GM23338 (cell line): Measurements from ENCODE around the gene NUTM1. TPM values are rescaled to one million over a fixed set of nuclear protein-coding genes. Genes with fewer than 3 reads are reported as not detected.
A peak's percentile ranks its signal among the peaks of the same experiment; 100 is the strongest.

Experiments used
- ATAC-seq: fragments of 200-7000 bp; cut with Tn5 transposase; 3 replicates; pipeline ENCODE4 v1.9.1; 2020
- DNase-seq: peaks from one replicate; pipeline ENCODE4 v3.0.0-alpha.2; 2015; ENCODE audit warnings: low spot score
- H2AFZ ChIP-seq: fragments of 200-600 bp; sonication (generic); 2 replicates; pipeline ENCODE4 v1.8.0; 2016; ENCODE audit warnings: antibody characterized with exemption, mild to moderate bottlenecking, moderate library complexity
- H3F3A ChIP-seq: fragments of 200-600 bp; sonication (generic); replicated peaks from 2 replicates; pipeline ENCODE4 v1.8.0; 2017; ENCODE audit warnings: antibody characterized with exemption, mixed run types, low read depth
- H3K27ac ChIP-seq: fragments of 200-600 bp; sonication (generic); 2 replicates; pipeline ENCODE4 v1.6.1; 2016; ENCODE audit warnings: low read depth
- H3K27me3 ChIP-seq: fragments of 200-600 bp; sonication (generic); 2 replicates; pipeline ENCODE4 v1.8.0; 2016; ENCODE audit warnings: mild to moderate bottlenecking, mixed run types, moderate library complexity; ENCODE audit not compliant: insufficient read depth
- H3K36me3 ChIP-seq: fragments of 200-600 bp; sonication (generic); 2 replicates; pipeline ENCODE4 v1.8.0; 2016; ENCODE audit warnings: mild to moderate bottlenecking; ENCODE audit not compliant: insufficient read depth
- H3K4me1 ChIP-seq: fragments of 200-600 bp; sonication (generic); 2 replicates; pipeline ENCODE4 v1.8.0; 2016; ENCODE audit warnings: mild to moderate bottlenecking, moderate library complexity; ENCODE audit not compliant: insufficient read depth
- H3K4me2 ChIP-seq: fragments of 200-600 bp; sonication (generic); 2 replicates; pipeline ENCODE4 v1.7.1; 2017; ENCODE audit warnings: mixed run types
- H3K4me3 ChIP-seq: fragments of 200-600 bp; sonication (generic); 2 replicates; pipeline ENCODE4 v1.6.1; 2016; ENCODE audit warnings: mixed run types
- H3K79me2 ChIP-seq: fragments of 200-600 bp; sonication (generic); replicated peaks from 2 replicates; pipeline ENCODE4 v1.8.0; 2017; ENCODE audit warnings: mild to moderate bottlenecking; ENCODE audit not compliant: insufficient read depth
- H3K9me2 ChIP-seq: fragments of 200-600 bp; sonication (generic); 2 replicates; pipeline ENCODE4 v1.8.0; 2017; ENCODE audit not compliant: insufficient read depth
- H4K20me1 ChIP-seq: fragments of 200-600 bp; sonication (generic); replicated peaks from 2 replicates; pipeline ENCODE4 v1.8.0; 2017; ENCODE audit warnings: mild to moderate bottlenecking; ENCODE audit not compliant: insufficient read depth
- H3K27ac Mint-ChIP-seq: 2 replicates; pipeline ENCODE4 v1.8.0; 2020; ENCODE audit warnings: inconsistent platforms, mild to moderate bottlenecking, moderate library complexity, mixed read lengths
- H3K27me3 Mint-ChIP-seq: 3 replicates; pipeline ENCODE4 v1.8.0; 2022; ENCODE audit warnings: low read depth, mild to moderate bottlenecking, moderate library complexity, mixed read lengths, inconsistent platforms; ENCODE audit not compliant: insufficient read depth, poor library complexity
- H3K36me3 Mint-ChIP-seq: 3 replicates; pipeline ENCODE4 v1.8.0; 2021; ENCODE audit warnings: low read depth, mild to moderate bottlenecking, inconsistent platforms, moderate library complexity, mixed read lengths
- H3K4me1 Mint-ChIP-seq: 3 replicates; pipeline ENCODE4 v1.8.0; 2020; ENCODE audit warnings: mild to moderate bottlenecking, inconsistent platforms, mixed read lengths
- H3K4me3 Mint-ChIP-seq: 3 replicates; pipeline ENCODE4 v1.8.0; 2021; ENCODE audit warnings: moderate library complexity, mild to moderate bottlenecking, inconsistent platforms, mixed read lengths
- H3K9me3 Mint-ChIP-seq: 3 replicates; pipeline ENCODE4 v1.8.0; 2020; ENCODE audit warnings: moderate library complexity, mild to moderate bottlenecking, inconsistent platforms, mixed read lengths
- CREB1 ChIP-seq: fragments of 250-450 bp; sonication (Bioruptor Pico); IDR thresholded peaks from 2 replicates; pipeline ENCODE4 v1.5.0; 2020; ENCODE audit warnings: low read depth, mild to moderate bottlenecking, moderate library complexity
- CTCF ChIP-seq, 2 experiments: fragments of 200-600 bp in 1 of 2; sonication (generic) in 1 of 2; conservative IDR thresholded peaks; 2 replicates each; pipeline versions ENCODE4 v1.5.1 to v1.6.1; 2016 to 2017; ENCODE audit warnings: antibody characterized with exemption in 2 of 2, low read depth in 2 of 2, mild to moderate bottlenecking in 2 of 2, moderate library complexity in 1 of 2
- ETS1 ChIP-seq: IDR thresholded peaks from 2 replicates; pipeline ENCODE4 v1.6.1; 2016; ENCODE audit warnings: antibody characterized with exemption
- EZH2 ChIP-seq: fragments of 200-600 bp; sonication (generic); IDR thresholded peaks from one replicate; pipeline ENCODE4 v1.8.0; 2017; ENCODE audit warnings: antibody characterized with exemption, mild to moderate bottlenecking, low read depth; ENCODE audit not compliant: unreplicated experiment
- EZH2phosphoT487 ChIP-seq: fragments of 200-600 bp; sonication (generic); IDR thresholded peaks from one replicate; pipeline ENCODE4 v1.8.1; 2018; ENCODE audit warnings: antibody characterized with exemption; ENCODE audit not compliant: unreplicated experiment
- JUNB ChIP-seq: IDR thresholded peaks from one replicate; pipeline ENCODE4 v1.6.1; 2016; ENCODE audit warnings: antibody characterized with exemption; ENCODE audit not compliant: unreplicated experiment
- NANOG ChIP-seq: IDR thresholded peaks from 2 replicates; pipeline ENCODE4 v1.6.1; 2016; ENCODE audit warnings: antibody characterized with exemption, borderline replicate concordance
- POLR2AphosphoS5 ChIP-seq: IDR thresholded peaks from 2 replicates; pipeline ENCODE4 v1.6.1; 2016; ENCODE audit warnings: antibody characterized with exemption, low read depth
- REST ChIP-seq: IDR thresholded peaks from one replicate; pipeline ENCODE4 v1.6.1; 2018; ENCODE audit warnings: antibody characterized with exemption; ENCODE audit not compliant: unreplicated experiment
- STAT1 ChIP-seq: IDR thresholded peaks from one replicate; pipeline ENCODE4 v1.6.1; 2016; ENCODE audit warnings: antibody characterized with exemption; ENCODE audit not compliant: unreplicated experiment
- ZNF114 ChIP-seq: fragments of 250-450 bp; sonication (Bioruptor Pico); IDR thresholded peaks from 2 replicates; pipeline ENCODE4 v1.5.0; 2020; ENCODE audit warnings: mild to moderate bottlenecking, moderate library complexity
- ZNF331 ChIP-seq: fragments of 250-450 bp; sonication (Bioruptor Pico); IDR thresholded peaks from 2 replicates; pipeline ENCODE4 v1.5.0; 2020; ENCODE audit warnings: low read depth, mild to moderate bottlenecking, moderate library complexity
- ZNF462 ChIP-seq: fragments of 250-450 bp; sonication (Bioruptor Pico); IDR thresholded peaks from 2 replicates; pipeline ENCODE4 v1.5.0; 2020; ENCODE audit warnings: mild to moderate bottlenecking, moderate library complexity
- polyA plus RNA-seq: library from polyadenylated mRNA; unstranded; fragments of >200 nt; fragmentation: Nextera tagmentation; extraction: Ambion mirVana; gene quantifications from 2 replicates; pipeline ENCODE4 v1.2.1, GENCODE V29; 2016
- total RNA-seq: library from RNA; depleted of rRNA; stranded (reverse); fragments of >200 nt; shearing (Covaris generic); gene quantifications from 2 replicates; pipeline ENCODE4 v1.2.3, GENCODE V29; 2014

NUTM1 gene
- total and polyA plus RNA-seq, 2 experiments from 2014 or later, result 0.16 to 1.2 TPM

GRCh38 chr15:34337557-34338306 lies 5.4 kb upstream of the NUTM1 start, which contains the start of gene SLC12A6:
SLC12A6 (minus strand) TSS chr15:34337781; CDS start chr15:34336680, 1,101 bp downstream.
- H3K36me3 ChIP-seq, result peaks cover 7% of the 10 kb centered on the region
- peak within 1 kb of the TSS; percentile 97 for H3K4me3 ChIP-seq
- H3K4me1 ChIP-seq, result peaks cover 19% of the 10 kb centered on the region
- H3K9me2 ChIP-seq, result no peaks in the 10 kb centered on the region
- peak within 1 kb of the TSS; percentile 86; the same call in 1 of the 2 replicates for H3K27ac Mint-ChIP-seq
- peak within 1 kb of the TSS; percentile 81 for H3K27ac ChIP-seq
- DNase-seq, result peak; percentile 93
- peaks cover 29% of the 10 kb centered on the region for H3K36me3 Mint-ChIP-seq
- peak within 1 kb of the TSS; percentile 99 for H2AFZ ChIP-seq
- peaks cover 16% of the 10 kb centered on the region for H3K4me1 Mint-ChIP-seq
- H3K27me3 Mint-ChIP-seq, result peaks cover 5% of the 10 kb centered on the region
- peaks cover 10% of the 10 kb centered on the region; the same call in 1 of the 2 replicates for H4K20me1 ChIP-seq
- H3K4me3 Mint-ChIP-seq, result peak within 1 kb of the TSS; percentile 94
- peaks cover 23% of the 10 kb centered on the region for H3K79me2 ChIP-seq
- TF ChIP-seq NANOG (no peak), ZNF114 (CRISPR knock-in tag) (no peak), EZH2 (no peak), POLR2AphosphoS5 (peak; percentile 65), STAT1 (no peak), ZNF331 (CRISPR knock-in tag) (no peak), EZH2phosphoT487 (no peak), CTCF (conservative IDR thresholded peaks at IDR 0.05; ENCODE audit: low read depth in 2 of 2) (no peak), REST (no peak), ZNF462 (CRISPR knock-in tag) (no peak), ETS1 (peak; percentile 38; the same call in 1 of the 2 replicates), CREB1 (peak; percentile 65; the same call in 1 of the 2 replicates), JUNB (no peak)
- peak within 1 kb of the TSS; percentile 91 for H3K4me2 ChIP-seq
- no peaks in the 10 kb centered on the region for H3K27me3 ChIP-seq
- H3F3A ChIP-seq, result no peaks in the 10 kb centered on the region
- ATAC-seq, result peak; percentile 87
- H3K9me3 Mint-ChIP-seq, result peaks cover 4% of the 10 kb centered on the region; the same call in 2 of the 3 replicates
